ENCODE results near the gene MDN1. TPM values are rescaled to one million over a fixed set of nuclear protein-coding genes. Genes with fewer than 3 reads are reported as not detected.

Gene MDN1
- total RNA-seq, 1 experiment from 2014 or later = 20.5 TPM

DNA sequence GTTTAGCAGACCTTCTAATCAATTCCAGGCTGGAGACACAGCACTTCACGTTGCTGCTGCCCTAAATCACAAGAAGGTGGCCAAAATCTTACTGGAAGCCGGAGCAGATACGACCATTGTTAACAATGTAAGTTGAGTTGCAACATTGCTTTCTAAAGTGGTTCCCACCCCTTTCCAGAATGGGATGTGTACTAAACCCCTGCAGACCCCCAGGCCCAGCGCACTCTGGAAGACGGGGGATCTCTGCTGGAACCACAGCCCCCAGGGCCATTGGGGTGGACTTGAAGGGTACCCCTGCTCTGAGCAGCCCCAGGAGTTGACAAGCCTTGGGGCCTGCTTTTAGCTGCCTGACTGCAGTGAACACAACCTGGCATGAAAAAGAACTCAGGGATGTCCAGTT, 203.1 kb downstream of the MDN1 start:
- CTCF ChIA-PET = no interaction called here
- no peak overlapping the region for H3K4me2 ChIP-seq (ENCODE audit: low read length)
- POLR2A ChIA-PET (ENCODE audit: unreplicated experiment) = no interaction called here
- BruUV-seq (replicated peaks) = no TSS peak
- H3K27me3 ChIP-seq (ENCODE audit: low read length) = no peaks in the 10 kb centered on the region
- no peak overlapping the region for H2AFZ ChIP-seq (ENCODE audit: low read length)
- H3K4me1 ChIP-seq (ENCODE audit: insufficient read depth, low read length) = no peaks in the 10 kb centered on the region
- ATAC-seq = no peak
- no peaks in the 10 kb centered on the region for H3K9me3 ChIP-seq (ENCODE audit: low read length)
- H3K9me2 ChIP-seq (replicated peaks; ENCODE audit: low read length) = no peaks in the 10 kb centered on the region
- TF ChIP-seq EZH2 (IDR thresholded peaks at IDR 0.05; ENCODE audit: low read length, unreplicated experiment) (no peak), EZH2phosphoT487 (IDR thresholded peaks at IDR 0.05; ENCODE audit: borderline replicate concordance, low read length) (no peak)
- TF ChIP-seq, protein P1, sequence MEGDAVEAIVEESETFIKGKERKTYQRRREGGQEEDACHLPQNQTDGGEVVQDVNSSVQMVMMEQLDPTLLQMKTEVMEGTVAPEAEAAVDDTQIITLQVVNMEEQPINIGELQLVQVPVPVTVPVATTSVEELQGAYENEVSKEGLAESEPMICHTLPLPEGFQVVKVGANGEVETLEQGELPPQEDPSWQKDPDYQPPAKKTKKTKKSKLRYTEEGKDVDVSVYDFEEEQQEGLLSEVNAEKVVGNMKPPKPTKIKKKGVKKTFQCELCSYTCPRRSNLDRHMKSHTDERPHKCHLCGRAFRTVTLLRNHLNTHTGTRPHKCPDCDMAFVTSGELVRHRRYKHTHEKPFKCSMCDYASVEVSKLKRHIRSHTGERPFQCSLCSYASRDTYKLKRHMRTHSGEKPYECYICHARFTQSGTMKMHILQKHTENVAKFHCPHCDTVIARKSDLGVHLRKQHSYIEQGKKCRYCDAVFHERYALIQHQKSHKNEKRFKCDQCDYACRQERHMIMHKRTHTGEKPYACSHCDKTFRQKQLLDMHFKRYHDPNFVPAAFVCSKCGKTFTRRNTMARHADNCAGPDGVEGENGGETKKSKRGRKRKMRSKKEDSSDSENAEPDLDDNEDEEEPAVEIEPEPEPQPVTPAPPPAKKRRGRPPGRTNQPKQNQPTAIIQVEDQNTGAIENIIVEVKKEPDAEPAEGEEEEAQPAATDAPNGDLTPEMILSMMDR (conservative IDR thresholded peaks at IDR 0.05; ENCODE audit: low read depth, low read length) = no peak
- intact Hi-C loops (cut with micrococcal nuclease) = no loop called here
- DNase-seq = no peak
- no peak overlapping the region for H3K4me3 ChIP-seq (ENCODE audit: low read length)
- H3F3A ChIP-seq (ENCODE audit: low read length, unreplicated experiment) = no peaks in the 10 kb centered on the region
- no peaks in the 10 kb centered on the region for H3K36me3 ChIP-seq (ENCODE audit: low read depth, low read length)
- no peak overlapping the region for H3K9ac ChIP-seq (ENCODE audit: low read length)
- H3K79me2 ChIP-seq (ENCODE audit: low read length) = no peaks in the 10 kb centered on the region
- H4K20me1 ChIP-seq (ENCODE audit: low read length) = no peaks in the 10 kb centered on the region
- H3K27ac ChIP-seq (ENCODE audit: low read length) = no peak overlapping the region

GRCh38 chr6:89615882-89616281, 203.7 kb downstream of the MDN1 start:
- Histone ChIP-seq H3K4me2 (ENCODE audit: low read length) (no peak overlapping the region), H3K9me2 (replicated peaks; ENCODE audit: low read length) (no peaks in the 10 kb centered on the region), H3K9ac (ENCODE audit: low read length) (no peak overlapping the region), H3K27me3 (ENCODE audit: low read length) (no peaks in the 10 kb centered on the region), H3K4me1 (ENCODE audit: insufficient read depth, low read length) (no peaks in the 10 kb centered on the region), H3K27ac (ENCODE audit: low read length) (no peak overlapping the region), H3K9me3 (ENCODE audit: low read length) (no peaks in the 10 kb centered on the region), H3K36me3 (ENCODE audit: low read depth, low read length) (no peaks in the 10 kb centered on the region), H3K79me2 (ENCODE audit: low read length) (no peaks in the 10 kb centered on the region), H2AFZ (ENCODE audit: low read length) (no peak overlapping the region), H4K20me1 (ENCODE audit: low read length) (no peaks in the 10 kb centered on the region), H3K4me3 (ENCODE audit: low read length) (no peak overlapping the region), H3F3A (ENCODE audit: low read length, unreplicated experiment) (no peaks in the 10 kb centered on the region)
- ATAC-seq (no peak), DNase-seq (no peak)
- ChIA-PET POLR2A (ENCODE audit: unreplicated experiment) (no interaction called here), CTCF (no interaction called here)
- BruUV-seq (replicated peaks) = no TSS peak
- intact Hi-C loops (cut with micrococcal nuclease) = no loop called here
- TF ChIP-seq, protein P1 (conservative IDR thresholded peaks at IDR 0.05; ENCODE audit: low read depth, low read length) = no peak
- TF ChIP-seq EZH2phosphoT487 (IDR thresholded peaks at IDR 0.05; ENCODE audit: borderline replicate concordance, low read length) (no peak), EZH2 (IDR thresholded peaks at IDR 0.05; ENCODE audit: low read length, unreplicated experiment) (no peak)

DNA sequence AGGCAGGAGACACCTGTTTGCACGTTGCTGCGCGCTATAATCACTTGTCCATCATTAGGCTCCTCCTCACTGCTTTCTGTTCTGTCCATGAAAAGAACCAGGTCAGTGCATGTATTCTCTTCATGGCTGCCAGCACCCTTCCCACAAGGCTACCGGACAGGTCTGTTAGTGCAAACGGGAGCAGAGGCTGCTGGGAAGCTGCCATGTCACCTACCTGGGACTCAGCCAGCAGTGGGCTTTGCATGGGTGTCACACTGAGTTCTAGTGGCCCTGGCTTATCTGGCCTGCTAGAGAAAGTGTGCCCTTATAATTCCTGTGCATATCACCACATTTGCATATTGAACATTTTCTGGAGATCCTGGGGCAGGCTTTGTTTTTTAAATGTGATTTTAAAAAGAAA, 205.8 kb downstream of the MDN1 start:
- CTCF ChIA-PET = no interaction called here
- no peaks in the 10 kb centered on the region for H3K9me3 ChIP-seq (ENCODE audit: low read length)

More for the DNA sequence above, 205.8 kb downstream of the MDN1 start:
- ATAC-seq (no peak), DNase-seq (no peak)
- H3K4me3 ChIP-seq (ENCODE audit: low read length) = no peak overlapping the region
- no peaks in the 10 kb centered on the region for H3K27me3 ChIP-seq (ENCODE audit: low read length)
- intact Hi-C loops (cut with micrococcal nuclease) = no loop called here
- TF ChIP-seq, protein P1 (conservative IDR thresholded peaks at IDR 0.05; ENCODE audit: low read depth, low read length) = no peak
- no peak for TF ChIP-seq EZH2 (IDR thresholded peaks at IDR 0.05; ENCODE audit: low read length, unreplicated experiment)
- no peak for TF ChIP-seq EZH2phosphoT487 (IDR thresholded peaks at IDR 0.05; ENCODE audit: borderline replicate concordance, low read length)
- POLR2A ChIA-PET (ENCODE audit: unreplicated experiment) = no interaction called here
- no peak overlapping the region for H3K4me2 ChIP-seq (ENCODE audit: low read length)
- H2AFZ ChIP-seq (ENCODE audit: low read length) = no peak overlapping the region
- H3F3A ChIP-seq (ENCODE audit: low read length, unreplicated experiment) = no peaks in the 10 kb centered on the region
- BruUV-seq (replicated peaks) = no TSS peak
- H3K36me3 ChIP-seq (ENCODE audit: low read depth, low read length) = no peaks in the 10 kb centered on the region
- no peaks in the 10 kb centered on the region for H3K79me2 ChIP-seq (ENCODE audit: low read length)
- no peaks in the 10 kb centered on the region for H4K20me1 ChIP-seq (ENCODE audit: low read length)
- H3K9me2 ChIP-seq (replicated peaks; ENCODE audit: low read length) = no peaks in the 10 kb centered on the region
- H3K4me1 ChIP-seq (ENCODE audit: insufficient read depth, low read length) = no peaks in the 10 kb centered on the region
- H3K9ac ChIP-seq (ENCODE audit: low read length) = no peak overlapping the region
- no peak overlapping the region for H3K27ac ChIP-seq (ENCODE audit: low read length)
